Upper lobe of right lung (tissue), 1 donor: Measurements from ENCODE around the gene C19orf67. TPM values are rescaled to one million over a fixed set of nuclear protein-coding genes. Genes with fewer than 3 reads are reported as not detected.

Experiments used
- ATAC-seq: fragments of 200-7000 bp; cut with Tn5 transposase; one replicate; pipeline ENCODE4 v1.9.1; 2020; ENCODE audit warnings: mild to moderate bottlenecking, moderate library complexity
- DNase-seq: peaks from one replicate; pipeline ENCODE4 v3.0.0-alpha.2; 2020
- H3K27ac ChIP-seq: fragments of 200-600 bp; one replicate; pipeline ENCODE4 v1.8.0; 2022
- H3K27me3 ChIP-seq: fragments of 200-600 bp; one replicate; pipeline ENCODE4 v1.8.0; 2022; ENCODE audit warnings: mild to moderate bottlenecking
- H3K36me3 ChIP-seq: fragments of 200-600 bp; one replicate; pipeline ENCODE4 v1.8.0; 2022
- H3K4me1 ChIP-seq: fragments of 200-600 bp; one replicate; pipeline ENCODE4 v1.8.0; 2022
- H3K4me3 ChIP-seq: fragments of 200-600 bp; one replicate; pipeline ENCODE4 v1.8.0; 2022; ENCODE audit warnings: mild to moderate bottlenecking
- H3K9me3 ChIP-seq: fragments of 200-600 bp; one replicate; pipeline ENCODE4 v1.8.0; 2022
- CTCF ChIP-seq: fragments of 200-600 bp; IDR thresholded peaks from one replicate; pipeline ENCODE4 v1.8.0; 2022; ENCODE audit warnings: antibody characterized with exemption
- intact Hi-C: fragments of 100-400 bp; cut with DNase I; formaldehyde crosslinking; loops from one replicate; pipeline ENCODE4 v1.11.0; 2022
- total RNA-seq: library from RNA; stranded (reverse); fragmentation: NEBNext Ultra II Directional; extraction: Animal tissue kit (Norgen Biotek cat#: 25700); gene quantifications from one replicate; pipeline ENCODE4 v1.2.1, GENCODE V29; 2021
- donor health status: DM: no; HTN: yes; CAD: no; lungs with severe emphysema.

Gene C19orf67
- total RNA-seq, 1 donor from 2014 or later: not detected

GRCh38 chr19:14116918-14117578 lies 31.5 kb upstream of the C19orf67 start:
- H3K27me3 ChIP-seq: no peaks in the 10 kb centered on the region
- peaks cover 60% of the 10 kb centered on the region for H3K4me1 ChIP-seq
- peak overlapping the region; percentile 78 for H3K27ac ChIP-seq
- no peaks in the 10 kb centered on the region for H3K9me3 ChIP-seq
- no peaks in the 10 kb centered on the region for H3K36me3 ChIP-seq
- intact Hi-C loops: no loop called here
- ATAC-seq: no peak
- DNase-seq: peak; percentile 78
- no peak for TF ChIP-seq CTCF
- H3K4me3 ChIP-seq: peak overlapping the region; percentile 84

GRCh38 chr19:14116525-14116917 lies 30.9 kb upstream of the C19orf67 start:
- no peak for ATAC-seq

GRCh38 chr19:14115756-14116155 lies 30.2 kb upstream of the C19orf67 start:
- Histone ChIP-seq H3K4me3 (peak overlapping the region; percentile 84), H3K27me3 (no peaks in the 10 kb centered on the region), H3K4me1 (peaks cover 60% of the 10 kb centered on the region), H3K9me3 (no peaks in the 10 kb centered on the region), H3K27ac (peak overlapping the region; percentile 80), H3K36me3 (no peaks in the 10 kb centered on the region)
- DNase-seq (no peak), ATAC-seq (no peak)
- TF ChIP-seq CTCF: no peak
- intact Hi-C loops: no loop called here

More at GRCh38 chr19:14116525-14116917, 30.9 kb upstream of the C19orf67 start:
- H3K36me3 ChIP-seq: no peaks in the 10 kb centered on the region
- intact Hi-C loops: no loop called here
- H3K9me3 ChIP-seq: no peaks in the 10 kb centered on the region
- DNase-seq: no peak
- peak overlapping the region; percentile 80 for H3K27ac ChIP-seq
- no peaks in the 10 kb centered on the region for H3K27me3 ChIP-seq
- no peak for TF ChIP-seq CTCF
- H3K4me1 ChIP-seq: peaks cover 60% of the 10 kb centered on the region
- peak overlapping the region; percentile 84 for H3K4me3 ChIP-seq

GRCh38 chr19:14114854-14115253 lies 29.3 kb upstream of the C19orf67 start:
- DNase-seq (peak; percentile 80), ATAC-seq (peak; percentile 3)
- intact Hi-C loops: no loop called here
- no peaks in the 10 kb centered on the region for H3K27me3 ChIP-seq
- TF ChIP-seq CTCF: peak; percentile 64
- peaks cover 53% of the 10 kb centered on the region for H3K4me1 ChIP-seq
- H3K9me3 ChIP-seq: no peaks in the 10 kb centered on the region
- peak overlapping the region; percentile 80 for H3K27ac ChIP-seq
- H3K36me3 ChIP-seq: no peaks in the 10 kb centered on the region
- no peak overlapping the region for H3K4me3 ChIP-seq

GRCh38 chr19:14114439-14114838 lies 28.9 kb upstream of the C19orf67 start:
- intact Hi-C loops: no loop called here
- Histone ChIP-seq H3K4me3 (no peak overlapping the region), H3K9me3 (no peaks in the 10 kb centered on the region), H3K27me3 (no peaks in the 10 kb centered on the region), H3K27ac (peak overlapping the region; percentile 80), H3K36me3 (no peaks in the 10 kb centered on the region), H3K4me1 (peaks cover 49% of the 10 kb centered on the region)
- DNase-seq: no peak
- ATAC-seq: no peak
- TF ChIP-seq CTCF: no peak
